CD4-positive, alpha-beta T cell treated with Interleukin-1 beta for 1 hour (primary cell): ENCODE measurements around the gene CDCP2.

ENCODE experiments used
- DNase-seq, 2 donors: peaks; one replicate each; pipeline ENCODE4 v3.0.0-alpha.2; 2020 to 2022

CDCP2 gene

DNA sequence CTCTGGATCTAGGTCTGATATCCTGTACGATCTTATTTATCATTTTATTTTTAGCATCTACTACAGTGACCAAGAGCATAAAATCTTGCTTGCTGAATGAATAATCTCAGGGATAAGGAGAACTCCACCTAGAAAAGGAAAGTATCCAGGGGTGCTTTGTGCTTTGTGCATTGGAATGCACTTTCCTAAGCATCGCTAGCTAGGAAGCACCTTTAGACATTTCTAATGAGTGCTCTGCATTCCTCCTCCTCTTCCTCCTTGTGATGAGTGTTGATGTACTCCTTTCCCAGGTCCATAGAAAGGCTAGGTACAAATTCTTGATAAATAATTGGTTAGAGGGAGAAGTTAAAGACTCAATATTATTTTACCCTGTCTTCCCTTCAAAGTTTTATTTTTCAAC is 68.0 kb downstream of the CDCP2 start:
- no peak for DNase-seq
